ENCODE measurements around the gene IGSF11.

DNA sequence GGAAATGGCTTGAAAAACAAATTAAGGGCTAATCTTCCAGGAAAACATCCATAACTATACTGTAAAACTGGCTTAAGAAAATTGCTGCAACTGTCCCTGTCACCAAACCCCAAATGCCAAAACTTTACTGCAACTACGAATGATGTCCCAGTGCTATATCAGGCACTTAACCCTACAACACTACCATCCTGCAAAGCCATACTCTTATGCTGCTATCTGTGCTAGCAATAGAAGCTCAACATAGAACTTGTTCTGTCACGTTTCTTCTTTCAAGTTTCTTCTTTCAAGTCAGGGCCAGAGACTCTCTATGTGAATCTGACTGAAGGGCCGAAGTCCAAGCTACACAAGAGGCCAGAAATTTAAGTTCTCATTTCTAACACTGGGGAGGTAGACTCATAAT is 92.5 kb downstream of the IGSF11 start:
- TF ChIP-seq POLR2A (IDR thresholded peaks at IDR 0.05; ENCODE audit: low read depth, low read length) (no peak), POLR2AphosphoS5 (IDR thresholded peaks at IDR 0.05; ENCODE audit: low read depth, low read length) (no peak), TAF1 (IDR thresholded peaks at IDR 0.05; ENCODE audit: borderline replicate concordance, low read depth, low read length) (no peak)
